Mesendoderm (in vitro differentiated cells): ENCODE data around the gene ARHGEF4.

Experiments
- DNase-seq: peaks from one replicate; pipeline ENCODE4 v3.0.0; 2013
- H2AK5ac ChIP-seq: 2 replicates; pipeline ENCODE4 v1.6.1; 2013; ENCODE audit warnings: low read length, inconsistent platforms
- H2BK120ac ChIP-seq: 2 replicates; pipeline ENCODE4 v1.6.1; 2013; ENCODE audit warnings: low read depth, mild to moderate bottlenecking, low read length, moderate library complexity, mixed read lengths
- H2BK15ac ChIP-seq: replicated peaks from 2 replicates; pipeline ENCODE4 v1.6.1; 2013; ENCODE audit warnings: low read depth, mild to moderate bottlenecking, moderate library complexity
- H2BK5ac ChIP-seq: 2 replicates; pipeline ENCODE4 v1.6.1; 2013; ENCODE audit warnings: low read length, inconsistent platforms
- H3K18ac ChIP-seq: 2 replicates; pipeline ENCODE4 v1.6.1; 2013; ENCODE audit warnings: mild to moderate bottlenecking, low read length, mixed read lengths
- H3K23ac ChIP-seq: one replicate; pipeline ENCODE4 v1.6.1; 2013; ENCODE audit warnings: low read length
- H3K27ac ChIP-seq: 2 replicates; pipeline ENCODE4 v1.5.1; 2013; ENCODE audit warnings: low read depth, mild to moderate bottlenecking, inconsistent platforms, low read length, moderate library complexity
- H3K27me3 ChIP-seq: 2 replicates; pipeline ENCODE4 v1.6.1; 2013; ENCODE audit warnings: low read length, control low read depth, mild to moderate bottlenecking, inconsistent platforms; ENCODE audit not compliant: insufficient read depth, poor library complexity
- H3K36me3 ChIP-seq: 2 replicates; pipeline ENCODE4 v1.6.1; 2013; ENCODE audit warnings: low read length, inconsistent platforms; ENCODE audit not compliant: control insufficient read depth, insufficient read depth
- H3K4ac ChIP-seq: one replicate; pipeline ENCODE4 v1.6.1; 2013; ENCODE audit warnings: low read depth, mild to moderate bottlenecking, low read length, moderate library complexity
- H3K4me1 ChIP-seq: 2 replicates; pipeline ENCODE4 v1.6.1; 2013; ENCODE audit warnings: low read depth, low read length, inconsistent platforms; ENCODE audit not compliant: control insufficient read depth
- H3K4me2 ChIP-seq: 2 replicates; pipeline ENCODE4 v1.6.1; 2013; ENCODE audit warnings: low read length
- H3K4me3 ChIP-seq: 2 replicates; pipeline ENCODE4 v1.5.1; 2013; ENCODE audit warnings: mild to moderate bottlenecking, low read length
- H3K56ac ChIP-seq: one replicate; pipeline ENCODE4 v1.6.1; 2013; ENCODE audit warnings: low read length
- H3K79me1 ChIP-seq: 2 replicates; pipeline ENCODE4 v1.6.1; 2013; ENCODE audit warnings: low read length, inconsistent platforms
- H3K79me2 ChIP-seq: 2 replicates; pipeline ENCODE4 v1.6.1; 2013; ENCODE audit warnings: mild to moderate bottlenecking, low read length; ENCODE audit not compliant: control insufficient read depth, insufficient read depth
- H3K9ac ChIP-seq: 2 replicates; pipeline ENCODE4 v1.6.1; 2013; ENCODE audit warnings: low read length, inconsistent platforms
- H4K5ac ChIP-seq: one replicate; pipeline ENCODE4 v1.6.1; 2013; ENCODE audit warnings: low read length
- H4K8ac ChIP-seq: one replicate; pipeline ENCODE4 v1.6.1; 2013; ENCODE audit warnings: low read depth, mild to moderate bottlenecking, control low read depth, low read length, moderate library complexity
- WGBS: extraction: QIAGEN DNeasy Blood & Tissue Kit; methylation state at CpG from one replicate; pipeline ENCODE4 v1.1.7; 2013; ENCODE audit warnings: low lambda C conversion rate, missing lambda C conversion rate; ENCODE audit not compliant: insufficient coverage; ENCODE audit errors: extremely low coverage; 5-methylcytosine and 5-hydroxymethylcytosine counted together

The ARHGEF4 gene

GRCh38 chr2:130843321-130843985 lies 6.7 kb downstream of the ARHGEF4 start:
- WGBS = no CpG with 5 or more reads among the region's 12 CpGs
- Histone ChIP-seq H3K4ac (no peak overlapping the region), H3K4me1 (no peaks in the 10 kb centered on the region), H3K4me2 (no peak overlapping the region), H3K18ac (no peak overlapping the region), H3K56ac (no peak overlapping the region), H3K79me1 (no peaks in the 10 kb centered on the region), H3K36me3 (no peaks in the 10 kb centered on the region), H4K5ac (no peak overlapping the region), H3K9ac (no peak overlapping the region), H3K27ac (no peak overlapping the region), H3K79me2 (no peaks in the 10 kb centered on the region), H3K4me3 (no peak overlapping the region), H2AK5ac (no peak overlapping the region), H4K8ac (no peak overlapping the region), H2BK15ac (no peak overlapping the region), H3K23ac (no peak overlapping the region), H2BK120ac (no peak overlapping the region), H3K27me3 (no peaks in the 10 kb centered on the region), H2BK5ac (no peak overlapping the region)
- no peak for DNase-seq

GRCh38 chr2:130844161-130844560 lies 7.4 kb downstream of the ARHGEF4 start:
- no peak overlapping the region for H2BK120ac ChIP-seq
- no peak overlapping the region for H3K18ac ChIP-seq
- WGBS = no CpG with 5 or more reads among the region's 10 CpGs

GRCh38 chr2:130845505-130846085 lies 8.9 kb downstream of the ARHGEF4 start:
- Histone ChIP-seq H3K23ac (no peak overlapping the region), H4K8ac (no peak overlapping the region), H3K56ac (peak overlapping the region; percentile 10), H3K4me2 (no peak overlapping the region), H3K27ac (no peak overlapping the region), H3K4me1 (no peaks in the 10 kb centered on the region), H3K9ac (no peak overlapping the region), H3K4me3 (no peak overlapping the region), H4K5ac (no peak overlapping the region), H2AK5ac (no peak overlapping the region), H3K27me3 (no peaks in the 10 kb centered on the region), H3K4ac (no peak overlapping the region), H2BK5ac (no peak overlapping the region), H3K79me1 (no peaks in the 10 kb centered on the region), H2BK120ac (no peak overlapping the region), H3K18ac (no peak overlapping the region), H3K36me3 (no peaks in the 10 kb centered on the region), H3K79me2 (no peaks in the 10 kb centered on the region), H2BK15ac (no peak overlapping the region)
- no CpG with 5 or more reads among the region's 13 CpGs for WGBS
- DNase-seq = no peak

More at GRCh38 chr2:130844161-130844560, 7.4 kb downstream of the ARHGEF4 start:
- no peak overlapping the region for H3K27ac ChIP-seq
- H2BK5ac ChIP-seq = no peak overlapping the region
- H3K79me1 ChIP-seq = no peaks in the 10 kb centered on the region
- no peak overlapping the region for H2BK15ac ChIP-seq
- no peaks in the 10 kb centered on the region for H3K79me2 ChIP-seq
- H3K4me1 ChIP-seq = no peaks in the 10 kb centered on the region
- no peak overlapping the region for H4K8ac ChIP-seq
- H4K5ac ChIP-seq = no peak overlapping the region
- H3K4ac ChIP-seq = no peak overlapping the region
- H3K9ac ChIP-seq = no peak overlapping the region
- no peak overlapping the region for H3K4me2 ChIP-seq
- H3K4me3 ChIP-seq = no peak overlapping the region
- DNase-seq = no peak
- no peak overlapping the region for H3K56ac ChIP-seq
- no peaks in the 10 kb centered on the region for H3K36me3 ChIP-seq
- H2AK5ac ChIP-seq = no peak overlapping the region
- H3K23ac ChIP-seq = no peak overlapping the region
- no peaks in the 10 kb centered on the region for H3K27me3 ChIP-seq

- Histone ChIP-seq H2BK5ac (no peak overlapping the region), H3K4me3 (no peak overlapping the region), H3K79me1 (no peaks in the 10 kb centered on the region), H2BK15ac (no peak overlapping the region), H2AK5ac (no peak overlapping the region), H3K4ac (no peak overlapping the region), H3K9ac (no peak overlapping the region), H3K4me2 (no peak overlapping the region), H3K79me2 (no peaks in the 10 kb centered on the region), H3K18ac (no peak overlapping the region), H3K27ac (no peak overlapping the region), H3K27me3 (no peaks in the 10 kb centered on the region), H3K36me3 (no peaks in the 10 kb centered on the region), H3K4me1 (no peaks in the 10 kb centered on the region), H3K56ac (no peak overlapping the region), H3K23ac (no peak overlapping the region), H4K5ac (no peak overlapping the region), H4K8ac (no peak overlapping the region), H2BK120ac (no peak overlapping the region)
- DNase-seq = no peak
- no CpG with 5 or more reads among the region's 12 CpGs for WGBS
These were observed 9.5 kb downstream of the ARHGEF4 start for GRCh38 chr2:130846233-130846632.

- no peaks in the 10 kb centered on the region for H3K79me2 ChIP-seq
- no peak overlapping the region for H2AK5ac ChIP-seq
- no peak for DNase-seq
- no peak overlapping the region for H2BK15ac ChIP-seq
- no peak overlapping the region for H2BK120ac ChIP-seq
- H3K4ac ChIP-seq = no peak overlapping the region
- H3K56ac ChIP-seq = no peak overlapping the region
- H3K36me3 ChIP-seq = no peaks in the 10 kb centered on the region
- no peak overlapping the region for H3K23ac ChIP-seq
- no peaks in the 10 kb centered on the region for H3K27me3 ChIP-seq
- no peak overlapping the region for H3K4me2 ChIP-seq
- no peak overlapping the region for H2BK5ac ChIP-seq
- H3K9ac ChIP-seq = no peak overlapping the region
- no peak overlapping the region for H4K8ac ChIP-seq
- no peak overlapping the region for H4K5ac ChIP-seq
- H3K18ac ChIP-seq = no peak overlapping the region
- H3K4me1 ChIP-seq = no peaks in the 10 kb centered on the region
- no CpG with 5 or more reads among the region's 18 CpGs for WGBS
- H3K4me3 ChIP-seq = no peak overlapping the region
- H3K27ac ChIP-seq = no peak overlapping the region
- H3K79me1 ChIP-seq = no peaks in the 10 kb centered on the region
These were observed 10.1 kb downstream of the ARHGEF4 start for GRCh38 chr2:130846686-130847375.
